Trophoblast cell (in vitro differentiated cells and primary cell): ENCODE data around the gene SPPL3.

ENCODE experiments used
- DNase-seq, 2 donors: peaks; one replicate each; pipeline ENCODE4 v3.0.0-alpha.2; 2016
- H2AFZ ChIP-seq: 2 replicates; pipeline ENCODE4 v1.6.1; 2013; ENCODE audit warnings: low read length, moderate library complexity, mild to moderate bottlenecking; ENCODE audit not compliant: insufficient read depth, poor library complexity
- H2AK5ac ChIP-seq: 2 replicates; pipeline ENCODE4 v1.6.1; 2013; ENCODE audit warnings: mild to moderate bottlenecking, low read length
- H2BK120ac ChIP-seq: 2 replicates; pipeline ENCODE4 v1.6.1; 2013; ENCODE audit warnings: low read length, mild to moderate bottlenecking, moderate library complexity; ENCODE audit not compliant: insufficient read depth, poor library complexity
- H2BK12ac ChIP-seq: 2 replicates; pipeline ENCODE4 v1.6.1; 2013; ENCODE audit warnings: mild to moderate bottlenecking, low read length, moderate library complexity
- H2BK5ac ChIP-seq: 2 replicates; pipeline ENCODE4 v1.6.1; 2013; ENCODE audit warnings: low read length, low read depth, moderate library complexity, mild to moderate bottlenecking; ENCODE audit not compliant: poor library complexity
- H3K14ac ChIP-seq: 2 replicates; pipeline ENCODE4 v1.6.1; 2013; ENCODE audit warnings: mild to moderate bottlenecking, low read length
- H3K18ac ChIP-seq: 2 replicates; pipeline ENCODE4 v1.6.1; 2013; ENCODE audit warnings: mild to moderate bottlenecking, low read length
- H3K23ac ChIP-seq: 2 replicates; pipeline ENCODE4 v1.6.1; 2013; ENCODE audit warnings: low read length
- H3K27ac ChIP-seq: 2 replicates; pipeline ENCODE4 v1.5.1; 2013; ENCODE audit warnings: low read depth, mild to moderate bottlenecking, inconsistent platforms, low read length, moderate library complexity
- H3K27me3 ChIP-seq: 2 replicates; pipeline ENCODE4 v1.6.1; 2013; ENCODE audit warnings: inconsistent platforms, mild to moderate bottlenecking, low read length, moderate library complexity; ENCODE audit not compliant: insufficient read depth
- H3K36me3 ChIP-seq, 2 experiments: 1 replicate in 1 of 2; 2 replicates in 1 of 2; pipeline ENCODE4 v1.6.1; 2013; ENCODE audit warnings: low read length in 2 of 2, mild to moderate bottlenecking in 2 of 2, moderate library complexity in 1 of 2; ENCODE audit not compliant: insufficient read depth in 2 of 2, control insufficient read depth in 1 of 2
- H3K4ac ChIP-seq: 2 replicates; pipeline ENCODE4 v1.6.1; 2013; ENCODE audit warnings: low read depth, mild to moderate bottlenecking, low read length, moderate library complexity
- H3K4me1 ChIP-seq, 2 experiments: 1 replicate in 1 of 2; 2 replicates in 1 of 2; pipeline ENCODE4 v1.6.1; 2013; ENCODE audit warnings: low read length in 2 of 2, mild to moderate bottlenecking in 2 of 2, moderate library complexity in 1 of 2; ENCODE audit not compliant: insufficient read depth in 2 of 2, control insufficient read depth in 1 of 2
- H3K4me2 ChIP-seq: 2 replicates; pipeline ENCODE4 v1.6.1; 2013; ENCODE audit warnings: inconsistent platforms, mild to moderate bottlenecking, low read length, moderate library complexity
- H3K4me3 ChIP-seq: 2 replicates; pipeline ENCODE4 v1.5.1; 2013; ENCODE audit warnings: mild to moderate bottlenecking, low read depth, low read length, inconsistent platforms
- H3K79me1 ChIP-seq: one replicate; pipeline ENCODE4 v1.6.1; 2013; ENCODE audit warnings: low read length
- H3K79me2 ChIP-seq: 2 replicates; pipeline ENCODE4 v1.6.1; 2013; ENCODE audit warnings: low read length, mild to moderate bottlenecking; ENCODE audit not compliant: control insufficient read depth, insufficient read depth, poor library complexity
- H3K9ac ChIP-seq: 2 replicates; pipeline ENCODE4 v1.6.1; 2013; ENCODE audit warnings: mild to moderate bottlenecking, low read length
- H3K9me3 ChIP-seq: 2 replicates; pipeline ENCODE4 v1.6.1; 2013; ENCODE audit warnings: low read depth, mild to moderate bottlenecking, control low read depth, inconsistent platforms, low read length; ENCODE audit not compliant: insufficient read depth
- H4K12ac ChIP-seq: 2 replicates; pipeline ENCODE4 v1.6.1; 2013; ENCODE audit warnings: low read depth, mild to moderate bottlenecking, low read length, moderate library complexity
- H4K8ac ChIP-seq: 2 replicates; pipeline ENCODE4 v1.6.1; 2013; ENCODE audit warnings: low read depth, mild to moderate bottlenecking, low read length, moderate library complexity
- H4K91ac ChIP-seq: one replicate; pipeline ENCODE4 v1.6.1; 2013; ENCODE audit warnings: low read depth, mild to moderate bottlenecking, low read length, moderate library complexity
- WGBS: extraction: QIAGEN DNeasy Blood & Tissue Kit; methylation state at CpG from one replicate; pipeline ENCODE4 v1.1.7; 2013; ENCODE audit warnings: missing lambda C conversion rate; ENCODE audit not compliant: insufficient read length, insufficient coverage; ENCODE audit errors: extremely low coverage; 5-methylcytosine and 5-hydroxymethylcytosine counted together

The SPPL3 gene

DNA sequence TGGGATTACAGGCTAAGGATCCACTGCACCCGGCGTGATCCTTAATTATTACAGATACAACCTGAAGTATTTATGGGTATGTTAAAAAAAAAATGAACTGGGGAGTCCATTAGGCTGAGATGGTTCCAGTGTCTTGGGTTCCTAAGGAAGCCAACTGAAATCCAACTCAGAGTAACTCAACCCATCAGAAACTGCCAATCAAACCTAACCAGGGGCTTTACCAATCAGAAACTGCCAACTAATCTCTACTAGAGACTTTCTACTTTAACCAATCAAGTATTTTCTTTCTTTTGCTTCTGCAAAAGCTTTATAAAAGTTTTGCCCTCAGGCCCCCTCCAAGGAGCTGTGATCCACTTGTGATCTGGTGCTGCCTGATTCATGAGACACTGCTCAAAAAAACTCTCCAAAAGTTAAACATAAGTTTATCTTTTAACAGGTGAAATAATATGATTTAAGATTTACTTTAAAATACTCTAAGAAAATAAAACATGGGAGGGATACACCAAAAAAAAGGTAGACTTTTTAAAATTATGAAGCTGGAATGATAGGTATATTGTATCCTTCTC, 90.5 kb downstream of the SPPL3 start:
- Histone ChIP-seq H3K27me3 (no peaks in the 10 kb centered on the region), H3K27ac (no peak overlapping the region), H3K79me2 (peaks cover 4% of the 10 kb centered on the region), H3K36me3 (peaks cover 0 to 2% of the 10 kb centered on the region in 2 experiments), H3K4me2 (no peak overlapping the region), H3K4me1 (peaks cover 5 to 6% of the 10 kb centered on the region in 2 experiments), H2BK12ac (no peak overlapping the region), H4K91ac (no peak overlapping the region), H2BK5ac (no peak overlapping the region), H2AFZ (no peak overlapping the region), H3K23ac (no peak overlapping the region), H3K9ac (no peak overlapping the region), H4K12ac (no peak overlapping the region), H3K14ac (no peak overlapping the region), H2BK120ac (no peak overlapping the region), H2AK5ac (no peak overlapping the region), H3K4me3 (no peak overlapping the region), H3K9me3 (no peaks in the 10 kb centered on the region), H3K18ac (no peak overlapping the region), H3K4ac (no peak overlapping the region), H3K79me1 (peaks cover 4% of the 10 kb centered on the region), H4K8ac (no peak overlapping the region)
- DNase-seq, result no peak
- WGBS, result no CpG with 5 or more reads among the region's 2 CpGs

- H3K27me3 ChIP-seq, result no peaks in the 10 kb centered on the region
- H3K79me2 ChIP-seq, result no peaks in the 10 kb centered on the region
- WGBS, result no CpG with 5 or more reads among the region's 3 CpGs
Observed at GRCh38 chr12:120810021-120810420, 94.1 kb downstream of the SPPL3 start.

GRCh38 chr12:120804428-120804827, 99.7 kb downstream of the SPPL3 start:
- Histone ChIP-seq H3K79me2 (no peaks in the 10 kb centered on the region), H3K79me1 (no peaks in the 10 kb centered on the region), H3K18ac (no peak overlapping the region), H2BK5ac (no peak overlapping the region), H2AK5ac (no peak overlapping the region), H2AFZ (no peak overlapping the region), H3K4me3 (no peak overlapping the region), H4K8ac (no peak overlapping the region), H3K27ac (no peak overlapping the region), H3K4me1 (peaks cover 8 to 18% of the 10 kb centered on the region in 2 experiments), H3K9me3 (no peaks in the 10 kb centered on the region), H2BK12ac (no peak overlapping the region), H3K9ac (no peak overlapping the region), H4K91ac (no peak overlapping the region), H3K4me2 (no peak overlapping the region), H2BK120ac (no peak overlapping the region), H3K14ac (no peak overlapping the region), H3K23ac (no peak overlapping the region), H3K36me3 (peaks cover 2 to 3% of the 10 kb centered on the region in 2 experiments), H4K12ac (no peak overlapping the region), H3K4ac (no peak overlapping the region), H3K27me3 (no peaks in the 10 kb centered on the region)
- no peak for DNase-seq

More at GRCh38 chr12:120810021-120810420, 94.1 kb downstream of the SPPL3 start:
- Histone ChIP-seq H4K12ac (no peak overlapping the region), H2AFZ (no peak overlapping the region), H3K27ac (no peak overlapping the region), H4K8ac (no peak overlapping the region), H3K23ac (no peak overlapping the region), H2BK12ac (no peak overlapping the region), H3K4me3 (no peak overlapping the region), H2BK120ac (no peak overlapping the region), H2BK5ac (no peak overlapping the region), H3K4me2 (no peak overlapping the region), H3K9ac (no peak overlapping the region), H3K36me3 (peaks cover 2 to 3% of the 10 kb centered on the region in 2 experiments), H3K14ac (no peak overlapping the region), H3K4ac (no peak overlapping the region), H3K4me1 (no peaks in the 10 kb centered on the region), H2AK5ac (no peak overlapping the region), H3K9me3 (no peaks in the 10 kb centered on the region), H3K79me1 (no peaks in the 10 kb centered on the region), H3K18ac (no peak overlapping the region), H4K91ac (no peak overlapping the region)
- DNase-seq, result no peak

DNA sequence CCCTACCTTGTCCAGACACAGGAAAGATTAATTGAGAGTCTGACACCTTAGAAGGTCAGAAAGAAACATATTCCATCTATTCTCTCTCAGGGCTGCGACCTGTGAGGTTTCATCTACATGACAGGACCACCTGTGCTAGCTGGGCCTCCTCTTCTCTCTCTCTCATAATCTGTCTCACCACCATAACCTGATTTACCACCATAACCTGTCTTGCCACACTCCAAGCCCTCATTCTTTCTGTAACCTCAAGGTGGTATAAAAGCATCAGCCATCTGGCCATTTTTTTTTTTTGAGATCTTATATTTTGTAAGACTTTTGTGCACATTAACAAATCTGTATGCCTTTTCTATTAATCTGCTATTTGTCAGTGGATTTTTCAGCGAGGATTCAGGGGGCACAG, 103.0 kb downstream of the SPPL3 start:
- Histone ChIP-seq H2AK5ac (no peak overlapping the region), H2BK120ac (no peak overlapping the region), H2BK5ac (no peak overlapping the region), H3K9me3 (no peaks in the 10 kb centered on the region), H3K79me1 (no peaks in the 10 kb centered on the region), H3K36me3 (no peaks in the 10 kb centered on the region), H2BK12ac (no peak overlapping the region), H4K8ac (no peak overlapping the region), H3K27me3 (no peaks in the 10 kb centered on the region), H2AFZ (no peak overlapping the region), H4K91ac (no peak overlapping the region), H3K9ac (no peak overlapping the region), H3K14ac (no peak overlapping the region), H4K12ac (no peak overlapping the region), H3K4me3 (no peak overlapping the region), H3K4ac (no peak overlapping the region), H3K23ac (no peak overlapping the region), H3K18ac (no peak overlapping the region), H3K4me1 (peaks cover 10 to 22% of the 10 kb centered on the region in 2 experiments), H3K27ac (peak overlapping the region; percentile 37), H3K79me2 (no peaks in the 10 kb centered on the region), H3K4me2 (no peak overlapping the region)
- DNase-seq, result peak; percentile 64 to 84
- WGBS, result no CpG with 5 or more reads among the region's 2 CpGs
